ENCODE results near the gene FOXF2.

FOXF2 gene

DNA sequence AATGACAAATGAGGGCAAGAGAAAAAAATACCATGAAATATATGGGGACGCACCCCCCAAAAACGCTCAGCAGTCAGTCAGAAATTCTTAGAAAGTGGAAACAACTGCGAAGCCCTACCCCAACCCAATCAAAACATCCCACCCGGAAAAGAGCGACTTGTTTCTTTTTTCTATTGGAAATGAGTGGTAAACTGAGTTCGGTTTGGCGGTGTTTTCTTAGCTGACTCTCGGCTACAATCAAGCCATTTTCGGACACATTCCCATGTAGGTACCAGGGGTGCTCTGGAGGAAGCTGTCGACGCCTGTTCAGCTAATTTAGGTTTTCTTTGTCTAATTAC is 1.9 kb upstream of the FOXF2 start:
- Histone ChIP-seq H3K27ac (no peak overlapping the region), H3K36me3 (no peaks in the 10 kb centered on the region), H3K27me3 (ENCODE audit: insufficient read depth, low read depth, severe bottlenecking) (peaks cover 92% of the 10 kb centered on the region), H3K4me3 (ENCODE audit: low read depth, low read length) (no peak overlapping the region), H3K9me3 (ENCODE audit: severe bottlenecking) (no peaks in the 10 kb centered on the region)
- TF ChIP-seq, protein P1, sequence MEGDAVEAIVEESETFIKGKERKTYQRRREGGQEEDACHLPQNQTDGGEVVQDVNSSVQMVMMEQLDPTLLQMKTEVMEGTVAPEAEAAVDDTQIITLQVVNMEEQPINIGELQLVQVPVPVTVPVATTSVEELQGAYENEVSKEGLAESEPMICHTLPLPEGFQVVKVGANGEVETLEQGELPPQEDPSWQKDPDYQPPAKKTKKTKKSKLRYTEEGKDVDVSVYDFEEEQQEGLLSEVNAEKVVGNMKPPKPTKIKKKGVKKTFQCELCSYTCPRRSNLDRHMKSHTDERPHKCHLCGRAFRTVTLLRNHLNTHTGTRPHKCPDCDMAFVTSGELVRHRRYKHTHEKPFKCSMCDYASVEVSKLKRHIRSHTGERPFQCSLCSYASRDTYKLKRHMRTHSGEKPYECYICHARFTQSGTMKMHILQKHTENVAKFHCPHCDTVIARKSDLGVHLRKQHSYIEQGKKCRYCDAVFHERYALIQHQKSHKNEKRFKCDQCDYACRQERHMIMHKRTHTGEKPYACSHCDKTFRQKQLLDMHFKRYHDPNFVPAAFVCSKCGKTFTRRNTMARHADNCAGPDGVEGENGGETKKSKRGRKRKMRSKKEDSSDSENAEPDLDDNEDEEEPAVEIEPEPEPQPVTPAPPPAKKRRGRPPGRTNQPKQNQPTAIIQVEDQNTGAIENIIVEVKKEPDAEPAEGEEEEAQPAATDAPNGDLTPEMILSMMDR (IDR thresholded peaks at IDR 0.05; ENCODE audit: low read depth, low read length): no peak
- no peak for DNase-seq

DNA sequence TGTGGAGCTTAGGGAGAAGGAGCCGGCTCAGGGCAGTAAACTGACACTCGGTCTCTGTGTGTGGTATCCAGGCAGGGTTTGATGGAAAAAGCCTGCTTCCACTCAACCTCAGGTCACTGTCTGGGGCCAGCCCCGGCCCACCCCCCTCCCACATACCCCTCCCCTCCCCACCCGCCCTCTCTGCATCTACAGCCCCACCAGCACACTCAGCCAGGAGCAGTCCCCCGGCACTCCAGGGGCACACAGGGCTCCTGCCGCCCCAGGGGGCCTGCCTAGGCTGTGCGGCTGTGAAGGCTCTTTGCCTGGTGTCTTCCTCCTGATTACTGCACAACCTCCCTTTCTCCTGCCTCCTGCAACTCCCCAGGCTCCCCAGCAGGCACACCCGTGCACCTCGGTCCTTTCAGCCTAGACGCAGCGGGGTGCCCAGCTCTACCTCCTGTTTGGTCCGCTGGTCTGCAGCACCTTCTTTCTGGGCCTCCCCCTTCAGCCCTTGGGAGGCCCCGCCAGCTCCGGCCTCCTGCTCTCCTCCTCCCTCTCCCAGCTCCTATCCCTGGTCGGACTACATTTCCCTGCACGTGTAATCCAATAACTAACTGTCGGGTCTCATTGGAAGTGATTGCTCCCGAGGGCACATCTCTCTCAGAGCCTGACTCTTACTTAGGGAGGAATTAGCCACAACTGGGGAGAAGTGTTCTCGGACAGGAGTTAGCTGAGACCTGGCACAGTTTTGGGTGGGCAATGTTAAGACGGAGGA is 1.3 kb upstream of the FOXF2 start:
- TF ChIP-seq, protein P1 (IDR thresholded peaks at IDR 0.05; ENCODE audit: low read depth, low read length): peak; percentile 17; the same call in 1 of the 2 replicates
- Histone ChIP-seq H3K4me3 (ENCODE audit: low read depth, low read length) (no peak overlapping the region), H3K27ac (no peak overlapping the region), H3K36me3 (no peaks in the 10 kb centered on the region), H3K27me3 (ENCODE audit: insufficient read depth, low read depth, severe bottlenecking) (peaks cover 92% of the 10 kb centered on the region), H3K9me3 (ENCODE audit: severe bottlenecking) (no peaks in the 10 kb centered on the region)
- DNase-seq: peak; percentile 59

DNA sequence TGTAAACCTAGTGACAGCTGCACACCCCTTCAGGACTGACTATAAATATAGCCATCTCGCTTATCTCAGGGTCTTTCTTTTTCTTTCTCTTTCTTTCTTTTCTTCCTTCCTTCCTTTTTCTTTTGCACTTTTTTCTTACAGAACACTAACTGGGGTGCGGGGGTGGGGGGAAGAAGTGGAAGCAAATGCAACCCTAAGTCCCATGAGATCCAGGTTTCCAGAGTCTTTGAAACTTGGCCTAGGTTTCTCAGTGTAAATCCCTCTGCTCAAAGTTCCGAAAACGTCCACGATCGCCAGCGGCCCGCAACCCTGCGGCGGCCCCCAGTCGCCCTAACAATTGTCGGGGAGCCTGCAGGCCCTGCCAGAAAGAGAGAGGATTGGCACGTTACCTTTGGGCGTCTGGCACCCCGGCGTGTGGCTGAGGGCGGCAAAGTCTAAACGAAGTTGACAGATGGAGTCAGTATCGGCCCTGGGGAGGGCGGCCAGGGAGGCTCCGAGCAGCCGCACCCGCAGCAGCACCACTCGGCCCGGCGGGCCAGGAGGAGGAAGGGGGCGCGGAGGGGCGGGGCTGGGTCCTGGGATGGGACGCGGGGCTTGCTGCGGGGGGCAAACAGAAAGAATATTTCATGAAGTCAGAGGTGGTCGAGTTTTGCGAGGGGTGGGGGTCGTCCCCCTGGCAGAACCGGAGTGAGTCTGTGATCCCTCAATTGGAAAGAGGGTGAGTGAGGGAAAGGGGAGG is 577 bp upstream of the FOXF2 start:
- no peaks in the 10 kb centered on the region for H3K9me3 ChIP-seq (ENCODE audit: severe bottlenecking)
- peaks cover 92% of the 10 kb centered on the region for H3K27me3 ChIP-seq (ENCODE audit: insufficient read depth, low read depth, severe bottlenecking)
- no peak overlapping the region for H3K27ac ChIP-seq
- no peak overlapping the region for H3K4me3 ChIP-seq (ENCODE audit: low read depth, low read length)
- no peak for DNase-seq
- TF ChIP-seq, protein P1 (IDR thresholded peaks at IDR 0.05; ENCODE audit: low read depth, low read length): no peak
- H3K36me3 ChIP-seq: no peaks in the 10 kb centered on the region

DNA sequence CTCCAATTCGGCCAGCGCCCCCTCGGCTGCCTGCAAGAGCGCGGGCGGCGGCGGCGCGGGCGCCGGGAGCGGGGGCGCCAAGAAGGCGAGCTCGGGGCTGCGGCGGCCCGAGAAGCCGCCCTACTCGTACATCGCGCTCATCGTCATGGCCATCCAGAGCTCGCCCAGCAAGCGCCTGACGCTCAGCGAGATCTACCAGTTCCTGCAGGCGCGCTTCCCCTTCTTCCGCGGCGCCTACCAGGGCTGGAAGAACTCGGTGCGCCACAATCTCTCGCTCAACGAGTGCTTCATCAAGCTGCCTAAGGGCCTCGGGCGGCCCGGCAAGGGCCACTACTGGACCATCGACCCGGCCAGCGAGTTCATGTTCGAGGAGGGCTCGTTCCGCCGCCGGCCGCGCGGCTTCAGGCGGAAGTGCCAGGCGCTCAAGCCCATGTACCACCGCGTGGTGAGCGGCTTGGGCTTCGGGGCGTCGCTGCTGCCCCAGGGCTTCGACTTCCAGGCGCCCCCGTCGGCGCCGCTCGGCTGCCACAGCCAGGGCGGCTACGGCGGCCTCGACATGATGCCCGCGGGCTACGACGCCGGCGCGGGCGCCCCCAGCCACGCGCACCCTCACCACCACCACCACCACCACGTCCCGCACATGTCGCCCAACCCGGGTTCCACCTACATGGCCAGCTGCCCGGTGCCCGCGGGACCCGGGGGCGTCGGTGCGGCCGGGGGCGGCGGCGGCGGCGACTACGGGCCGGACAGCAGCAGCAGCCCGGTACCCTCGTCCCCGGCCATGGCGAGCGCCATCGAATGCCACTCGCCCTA is 963 bp downstream of the FOXF2 start:
- H3K4me3 ChIP-seq (ENCODE audit: low read depth, low read length): peak overlapping the region; percentile 8; the same call in 1 of the 2 replicates
- TF ChIP-seq, protein P1 (IDR thresholded peaks at IDR 0.05; ENCODE audit: low read depth, low read length): no peak
- no peak overlapping the region for H3K27ac ChIP-seq
- no peaks in the 10 kb centered on the region for H3K36me3 ChIP-seq
- H3K27me3 ChIP-seq (ENCODE audit: insufficient read depth, low read depth, severe bottlenecking): peaks cover 92% of the 10 kb centered on the region
- H3K9me3 ChIP-seq (ENCODE audit: severe bottlenecking): no peaks in the 10 kb centered on the region
- DNase-seq: peak; percentile 59

DNA sequence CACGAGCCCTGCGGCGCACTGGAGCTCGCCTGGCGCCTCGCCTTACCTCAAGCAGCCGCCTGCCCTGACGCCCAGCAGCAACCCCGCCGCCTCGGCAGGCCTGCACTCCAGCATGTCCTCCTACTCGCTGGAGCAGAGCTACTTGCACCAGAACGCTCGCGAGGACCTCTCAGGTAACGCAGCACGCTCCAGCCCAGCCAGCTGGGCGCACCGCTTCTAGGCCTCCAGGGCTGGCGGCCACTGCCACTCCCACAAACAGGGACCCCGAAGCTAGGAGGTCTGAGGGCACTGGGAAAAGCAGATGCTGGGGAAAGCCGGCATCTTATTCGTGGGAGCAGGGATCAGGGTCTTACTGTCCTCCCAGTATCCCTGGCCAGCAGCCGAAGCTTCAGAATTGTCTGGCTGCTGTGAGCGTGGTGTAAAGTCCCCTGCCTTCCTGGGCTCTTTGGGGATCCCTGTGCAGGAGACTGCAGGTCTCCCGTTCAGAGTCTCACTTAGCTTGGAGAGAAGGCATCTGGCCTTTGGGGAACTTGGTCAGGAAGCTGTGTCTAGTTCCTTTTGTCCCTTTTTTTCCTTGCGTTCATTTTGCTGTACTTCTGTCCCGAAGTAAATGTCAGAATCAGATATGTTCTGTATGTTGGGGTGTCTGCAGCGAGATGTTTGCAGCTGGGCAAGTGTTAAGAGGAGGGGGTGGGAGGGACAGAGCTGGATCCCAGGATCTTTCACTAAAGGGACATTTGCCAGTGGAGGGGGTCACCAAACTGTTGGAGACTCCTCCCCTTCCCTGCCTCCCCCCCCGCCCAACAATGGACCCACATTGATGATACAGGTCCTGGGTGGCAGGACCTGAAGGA is 1.8 kb downstream of the FOXF2 start:
- TF ChIP-seq, protein P1 (IDR thresholded peaks at IDR 0.05; ENCODE audit: low read depth, low read length): no peak
- H3K27ac ChIP-seq: no peak overlapping the region
- H3K36me3 ChIP-seq: no peaks in the 10 kb centered on the region
- peaks cover 92% of the 10 kb centered on the region for H3K27me3 ChIP-seq (ENCODE audit: insufficient read depth, low read depth, severe bottlenecking)
- peak; percentile 35 for DNase-seq
- H3K9me3 ChIP-seq (ENCODE audit: severe bottlenecking): no peaks in the 10 kb centered on the region
- no peak overlapping the region for H3K4me3 ChIP-seq (ENCODE audit: low read depth, low read length)

Data from WERI-Rb-1 (cell line).